Measurements from ENCODE around the gene ARL14. TPM values are rescaled to one million over a fixed set of nuclear protein-coding genes. Genes with fewer than 3 reads are reported as not detected.

The ARL14 gene
- total RNA-seq, 2 donors from 2014 or later = not detected

DNA sequence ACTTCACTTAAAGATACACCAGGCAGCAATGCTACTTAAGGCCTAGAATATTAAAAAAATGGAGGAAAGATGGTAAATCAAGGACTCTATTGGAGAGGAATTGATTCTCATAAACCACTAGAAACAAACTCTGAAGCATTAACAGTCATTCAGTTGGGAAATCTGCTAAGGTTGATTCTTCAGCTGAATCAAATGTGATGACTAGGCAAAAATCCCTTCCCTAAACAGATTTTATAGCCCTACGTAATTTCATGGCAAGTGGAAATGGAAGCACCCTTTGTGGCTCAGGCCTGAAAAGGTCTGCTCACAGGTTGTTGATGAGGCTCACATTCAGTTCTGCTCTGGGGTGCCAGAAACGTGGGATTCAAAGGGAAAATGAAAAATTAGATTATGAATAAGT is 38.8 kb upstream of the ARL14 start:
- TF ChIP-seq, protein P1, sequence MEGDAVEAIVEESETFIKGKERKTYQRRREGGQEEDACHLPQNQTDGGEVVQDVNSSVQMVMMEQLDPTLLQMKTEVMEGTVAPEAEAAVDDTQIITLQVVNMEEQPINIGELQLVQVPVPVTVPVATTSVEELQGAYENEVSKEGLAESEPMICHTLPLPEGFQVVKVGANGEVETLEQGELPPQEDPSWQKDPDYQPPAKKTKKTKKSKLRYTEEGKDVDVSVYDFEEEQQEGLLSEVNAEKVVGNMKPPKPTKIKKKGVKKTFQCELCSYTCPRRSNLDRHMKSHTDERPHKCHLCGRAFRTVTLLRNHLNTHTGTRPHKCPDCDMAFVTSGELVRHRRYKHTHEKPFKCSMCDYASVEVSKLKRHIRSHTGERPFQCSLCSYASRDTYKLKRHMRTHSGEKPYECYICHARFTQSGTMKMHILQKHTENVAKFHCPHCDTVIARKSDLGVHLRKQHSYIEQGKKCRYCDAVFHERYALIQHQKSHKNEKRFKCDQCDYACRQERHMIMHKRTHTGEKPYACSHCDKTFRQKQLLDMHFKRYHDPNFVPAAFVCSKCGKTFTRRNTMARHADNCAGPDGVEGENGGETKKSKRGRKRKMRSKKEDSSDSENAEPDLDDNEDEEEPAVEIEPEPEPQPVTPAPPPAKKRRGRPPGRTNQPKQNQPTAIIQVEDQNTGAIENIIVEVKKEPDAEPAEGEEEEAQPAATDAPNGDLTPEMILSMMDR (IDR thresholded peaks at IDR 0.05) = no peak
- DNase-seq (ENCODE audit: low spot score) = no peak
- no peaks in the 10 kb centered on the region for H3K4me1 ChIP-seq

DNA sequence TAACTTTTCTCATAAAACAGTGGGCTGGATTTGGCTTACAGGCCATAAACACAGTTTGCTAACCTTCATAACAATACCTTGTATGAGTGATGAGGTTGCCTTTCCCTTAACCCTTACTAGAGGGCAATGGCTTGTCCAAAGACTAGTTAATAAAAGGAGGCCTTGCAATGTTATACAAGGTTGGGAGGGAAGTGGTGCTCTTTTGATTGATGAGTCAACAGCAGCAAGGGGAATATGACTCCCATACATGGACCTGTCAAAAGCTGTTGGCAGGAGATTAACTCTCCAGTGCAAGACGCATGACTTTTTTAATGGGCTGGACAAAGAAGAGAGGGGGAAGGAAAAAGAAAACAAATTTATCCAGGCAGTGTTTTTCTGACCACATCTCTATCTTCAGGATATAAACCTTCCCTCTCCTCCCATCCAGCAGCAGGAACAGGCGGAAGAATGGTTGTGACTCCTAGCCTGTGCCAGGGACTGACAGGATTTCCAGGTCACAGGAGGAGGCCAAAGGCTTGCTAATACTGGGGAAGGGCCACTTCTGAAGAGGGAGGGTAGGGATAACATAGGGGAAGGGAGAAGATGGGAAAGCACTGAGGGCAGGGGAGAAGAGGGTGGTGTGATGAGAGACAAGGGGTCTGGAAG is 35.2 kb upstream of the ARL14 start:
- H3K36me3 ChIP-seq = no peaks in the 10 kb centered on the region
- no peaks in the 10 kb centered on the region for H3K27me3 ChIP-seq
- TF ChIP-seq, protein P1 (IDR thresholded peaks at IDR 0.05) = no peak
- DNase-seq (ENCODE audit: low spot score) = no peak
- no peak overlapping the region for H3K27ac ChIP-seq
- no peaks in the 10 kb centered on the region for H3K9me3 ChIP-seq
- H3K4me1 ChIP-seq = no peaks in the 10 kb centered on the region
- no peak overlapping the region for H3K4me3 ChIP-seq

More for the DNA sequence above, 38.8 kb upstream of the ARL14 start:
- Histone ChIP-seq H3K27me3 (no peaks in the 10 kb centered on the region), H3K27ac (no peak overlapping the region), H3K36me3 (no peaks in the 10 kb centered on the region), H3K9me3 (no peaks in the 10 kb centered on the region), H3K4me3 (no peak overlapping the region)

GRCh38 chr3:160643994-160644393 is 33.0 kb upstream of the ARL14 start:
- TF ChIP-seq, protein P1 (IDR thresholded peaks at IDR 0.05) = no peak

DNA sequence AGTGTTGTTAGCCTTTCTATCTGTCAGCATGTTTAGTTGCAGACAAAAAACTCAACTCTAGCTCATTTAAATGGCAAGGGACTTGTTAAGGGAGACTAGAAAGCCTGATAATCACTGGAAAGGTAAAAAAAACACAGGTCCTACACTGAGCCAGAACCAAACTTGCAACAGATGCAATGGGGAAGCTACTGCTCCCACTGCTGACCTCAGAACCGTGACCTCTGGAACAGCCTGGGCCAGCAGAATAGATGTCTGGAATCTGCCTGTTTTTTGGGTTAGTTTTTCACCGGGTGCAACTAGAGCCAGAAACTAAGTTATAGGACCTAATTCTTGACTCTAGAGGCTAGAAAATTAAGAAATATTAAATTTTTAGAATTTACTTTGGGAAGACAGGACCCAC is 32.5 kb upstream of the ARL14 start:
- Histone ChIP-seq H3K36me3 (no peaks in the 10 kb centered on the region), H3K27me3 (no peaks in the 10 kb centered on the region), H3K4me3 (no peak overlapping the region), H3K4me1 (no peaks in the 10 kb centered on the region), H3K9me3 (no peaks in the 10 kb centered on the region), H3K27ac (no peak overlapping the region)
- TF ChIP-seq, protein P1 (IDR thresholded peaks at IDR 0.05) = no peak
- no peak for DNase-seq (ENCODE audit: low spot score)

More at GRCh38 chr3:160643994-160644393, 33.0 kb upstream of the ARL14 start:
- no peaks in the 10 kb centered on the region for H3K27me3 ChIP-seq
- DNase-seq (ENCODE audit: low spot score) = no peak
- H3K9me3 ChIP-seq = no peaks in the 10 kb centered on the region
- H3K4me1 ChIP-seq = no peaks in the 10 kb centered on the region
- H3K4me3 ChIP-seq = no peak overlapping the region
- no peak overlapping the region for H3K27ac ChIP-seq
- H3K36me3 ChIP-seq = no peaks in the 10 kb centered on the region

DNA sequence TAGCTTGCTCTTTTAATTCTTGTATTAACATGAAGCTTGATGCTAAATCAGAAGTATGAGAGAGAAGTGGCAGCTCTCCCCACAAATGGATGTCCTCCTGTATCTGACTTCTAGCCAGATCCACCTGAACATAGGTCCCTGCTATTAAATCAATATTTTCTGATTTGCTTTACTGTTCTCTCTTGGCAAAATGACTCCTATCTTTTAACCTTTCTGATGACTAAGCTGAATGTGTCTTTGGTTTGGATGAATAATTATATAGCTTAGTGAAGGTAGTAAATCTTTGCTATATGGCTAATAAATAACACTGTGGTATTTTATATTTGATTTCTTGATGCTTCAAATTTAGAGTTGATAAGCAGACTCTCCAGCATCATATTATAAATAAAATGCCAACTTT is 28.3 kb upstream of the ARL14 start:
- Histone ChIP-seq H3K9me3 (no peaks in the 10 kb centered on the region), H3K27ac (no peak overlapping the region), H3K4me3 (no peak overlapping the region), H3K4me1 (no peaks in the 10 kb centered on the region), H3K27me3 (no peaks in the 10 kb centered on the region), H3K36me3 (no peaks in the 10 kb centered on the region)
- DNase-seq (ENCODE audit: low spot score) = no peak
- TF ChIP-seq, protein P1 (IDR thresholded peaks at IDR 0.05) = no peak

- no peaks in the 10 kb centered on the region for H3K9me3 ChIP-seq
- no peaks in the 10 kb centered on the region for H3K27me3 ChIP-seq
- H3K4me1 ChIP-seq = no peaks in the 10 kb centered on the region
- H3K36me3 ChIP-seq = no peaks in the 10 kb centered on the region
- no peak for DNase-seq (ENCODE audit: low spot score)
- TF ChIP-seq, protein P1 (IDR thresholded peaks at IDR 0.05) = no peak
- no peak overlapping the region for H3K4me3 ChIP-seq
- H3K27ac ChIP-seq = no peak overlapping the region
Observed at GRCh38 chr3:160649596-160649995, 27.4 kb upstream of the ARL14 start.
